ENCODE measurements around the gene ASIC2. TPM values are rescaled to one million over a fixed set of nuclear protein-coding genes. Genes with fewer than 3 reads are reported as not detected.

Gene ASIC2
- 9.3 TPM for polyA plus RNA-seq
- long read RNA-seq, donor 1, partial matches to known transcripts: 0 of 1 reads
- long read RNA-seq, donor 1, other reads (novel, unspliced or antisense): 0 of 1 reads
- long read RNA-seq, donor 2: 0 reads
- long read RNA-seq, donor 3: 0 reads
- long read RNA-seq, donor 4: 0 reads
- long read RNA-seq, donor 5, partial matches to known transcripts: 0 of 1 reads
- long read RNA-seq, donor 5, other reads (novel, unspliced or antisense): 0 of 1 reads
- long read RNA-seq, donor 6, partial matches to known transcripts: 0 of 2 reads
- long read RNA-seq, donor 6, other reads (novel, unspliced or antisense): 0 of 2 reads
- long read RNA-seq, donor 7: 0 reads
- long read RNA-seq, donor 8: 0 reads
- long read RNA-seq, donor 9, partial matches to known transcripts: 6 of 8 reads
- long read RNA-seq, donor 9, other reads (novel, unspliced or antisense): 0 of 8 reads
- long read RNA-seq, donor 10, partial matches to known transcripts: 0 of 1 reads
- long read RNA-seq, donor 10, other reads (novel, unspliced or antisense): 0 of 1 reads
- long read RNA-seq, donor 11, partial matches to known transcripts: 0 of 2 reads
- long read RNA-seq, donor 11, other reads (novel, unspliced or antisense): 0 of 2 reads

DNA sequence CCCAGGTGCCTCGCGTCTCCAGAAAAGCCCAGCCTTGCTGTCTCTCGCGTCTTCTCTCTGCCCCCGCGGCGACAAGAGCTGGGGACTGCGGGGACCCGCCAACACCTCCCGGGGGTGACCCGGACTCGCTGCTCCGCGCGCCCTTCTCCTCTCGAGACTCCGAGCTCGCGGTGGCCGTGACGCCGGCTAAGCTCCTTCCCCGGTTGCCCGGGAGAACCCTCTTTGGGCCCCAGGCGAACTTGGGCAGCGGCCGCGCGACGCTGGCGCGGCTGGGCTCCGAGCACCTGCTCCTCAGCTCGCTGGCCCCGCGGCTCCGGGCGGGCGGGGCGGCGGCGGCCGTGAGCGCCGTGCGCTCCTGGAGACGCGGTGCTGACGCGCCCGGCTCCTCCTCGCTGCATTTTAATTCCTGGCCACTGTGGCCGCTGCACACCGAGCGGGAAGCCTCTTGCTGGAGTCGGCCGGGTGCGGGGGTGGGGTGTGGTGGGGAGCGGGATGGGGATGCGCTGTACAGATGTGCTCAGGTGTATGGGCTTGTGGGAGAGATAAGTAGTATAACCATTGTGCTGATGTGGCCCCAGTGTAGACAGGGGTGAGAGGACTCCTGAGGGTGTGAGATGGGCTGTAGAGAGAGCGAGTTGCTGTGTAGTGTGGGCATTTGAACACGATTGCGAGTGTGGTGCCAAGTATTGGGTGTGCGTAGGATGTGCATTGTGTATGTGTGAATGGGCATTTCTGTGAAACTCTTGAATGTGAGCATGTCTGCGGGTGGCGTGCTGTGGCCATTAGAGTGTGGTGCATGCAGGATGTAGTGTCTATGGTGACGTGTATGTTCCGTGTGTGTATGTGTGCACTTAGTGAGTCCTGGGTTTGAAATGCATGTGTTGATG lies at the start of gene ASIC2:
ASIC2 (minus strand) TSS at position 315 of the 887 bp plus-strand sequence.
- H3K4me1 ChIP-seq (ENCODE audit: control insufficient read depth, insufficient read depth, low read length): peaks cover 15% of the 10 kb centered on the region
- peak; percentile 77 to 87 for DNase-seq
- peak within 1 kb of the TSS; percentile 87 for H3K27ac ChIP-seq (ENCODE audit: low read length)
- H3K4me3 ChIP-seq (ENCODE audit: low read length): peak within 1 kb of the TSS; percentile 75
- no peaks in the 10 kb centered on the region for H3K36me3 ChIP-seq (ENCODE audit: control insufficient read depth, insufficient read depth, low read length)
- WGBS (ENCODE audit: insufficient coverage, low lambda C conversion rate): no CpG with 5 or more reads among the region's 68 CpGs
- no peaks in the 10 kb centered on the region for H3K9me3 ChIP-seq (ENCODE audit: control insufficient read depth, low read depth, low read length)
- H3K27me3 ChIP-seq (ENCODE audit: control insufficient read depth, insufficient read depth, low read length): peaks cover 20% of the 10 kb centered on the region

DNA sequence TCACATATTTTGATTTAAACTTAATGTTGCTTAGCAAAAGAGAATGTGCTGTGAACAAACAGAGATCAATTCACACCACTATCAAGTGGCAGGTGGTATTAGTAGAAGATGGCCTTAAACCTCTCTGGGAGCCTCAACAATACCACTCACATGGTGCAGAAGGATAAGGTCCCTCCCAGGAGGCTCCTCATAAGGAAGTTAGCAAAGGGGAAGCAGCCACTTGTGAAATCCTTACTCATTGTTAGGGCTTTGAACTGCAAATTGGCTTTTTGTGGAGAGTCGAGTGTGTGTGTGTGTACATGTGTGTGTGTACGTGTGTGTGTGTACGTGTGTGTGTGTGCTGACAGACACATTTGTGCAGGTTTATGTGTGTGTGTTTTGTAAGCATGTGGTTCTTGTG lies 48.9 kb upstream of the ASIC2 start:
- Histone ChIP-seq H3K4me1 (ENCODE audit: control insufficient read depth, insufficient read depth, low read length) (no peaks in the 10 kb centered on the region), H3K36me3 (ENCODE audit: control insufficient read depth, insufficient read depth, low read length) (no peaks in the 10 kb centered on the region), H3K27ac (ENCODE audit: low read length) (no peak overlapping the region), H3K4me3 (ENCODE audit: low read length) (no peak overlapping the region), H3K27me3 (ENCODE audit: control insufficient read depth, insufficient read depth, low read length) (peaks cover 7% of the 10 kb centered on the region), H3K9me3 (ENCODE audit: control insufficient read depth, low read depth, low read length) (no peaks in the 10 kb centered on the region)
- DNase-seq: peak; percentile 43 to 67
- WGBS (ENCODE audit: insufficient coverage, low lambda C conversion rate): no CpG with 5 or more reads among the region's 3 CpGs

DNA sequence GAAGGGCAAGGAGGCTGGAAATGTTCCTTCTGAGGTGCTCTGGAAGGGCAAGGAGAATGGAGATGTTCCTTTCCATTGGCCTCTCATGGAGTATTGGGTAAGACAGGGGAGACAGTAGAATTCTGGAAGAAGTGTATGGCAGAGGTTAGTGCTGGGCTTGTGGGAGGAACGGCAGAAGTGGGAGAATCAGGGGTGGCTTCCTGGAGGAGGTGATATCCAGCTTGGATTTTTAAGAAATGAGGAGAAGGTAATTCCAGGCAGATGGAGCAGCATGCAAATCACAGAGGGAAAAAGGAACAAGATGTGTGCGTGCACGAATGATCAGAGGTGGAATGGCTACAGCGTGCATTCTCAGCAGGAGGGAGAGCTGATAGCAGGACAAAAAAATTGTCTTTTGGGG lies 45.1 kb upstream of the ASIC2 start:
- Histone ChIP-seq H3K4me1 (ENCODE audit: control insufficient read depth, insufficient read depth, low read length) (no peaks in the 10 kb centered on the region), H3K27ac (ENCODE audit: low read length) (no peak overlapping the region), H3K27me3 (ENCODE audit: control insufficient read depth, insufficient read depth, low read length) (peaks cover 14% of the 10 kb centered on the region), H3K9me3 (ENCODE audit: control insufficient read depth, low read depth, low read length) (no peaks in the 10 kb centered on the region), H3K36me3 (ENCODE audit: control insufficient read depth, insufficient read depth, low read length) (no peaks in the 10 kb centered on the region), H3K4me3 (ENCODE audit: low read length) (no peak overlapping the region)
- DNase-seq: no peak
- no CpG with 5 or more reads among the region's 4 CpGs for WGBS (ENCODE audit: insufficient coverage, low lambda C conversion rate)

DNA sequence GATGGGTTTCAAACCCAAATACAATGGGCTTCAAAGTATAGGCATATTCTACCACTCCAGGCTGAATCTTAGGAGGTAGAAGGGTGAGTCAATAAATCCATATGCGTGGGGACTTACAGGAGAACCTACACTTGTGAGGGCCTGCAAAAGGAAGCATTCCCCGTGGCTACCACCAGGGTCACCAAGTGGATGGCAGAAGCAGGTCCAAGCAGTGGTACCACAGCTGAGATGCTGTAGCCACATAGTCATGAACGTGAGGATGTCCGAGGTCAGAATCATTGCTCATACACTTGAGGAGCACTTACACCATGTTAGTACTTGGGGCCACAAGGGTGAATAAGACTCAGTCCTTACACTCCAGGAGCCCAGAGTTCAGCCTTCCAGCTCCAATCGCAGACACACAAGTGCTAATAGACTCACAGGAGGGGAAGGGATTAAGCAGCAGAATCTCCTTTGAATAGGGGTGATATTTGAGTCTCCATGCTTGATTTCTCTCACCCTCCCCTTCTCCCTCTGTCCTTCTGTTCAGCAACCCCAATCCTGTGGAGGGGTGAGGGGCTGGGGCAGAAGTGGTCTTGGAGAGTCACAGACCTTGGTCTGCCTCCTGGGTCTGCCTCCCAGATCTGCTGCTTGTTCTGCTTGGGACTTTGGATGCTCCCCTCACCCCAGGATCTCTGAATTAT lies 42.5 kb upstream of the ASIC2 start:
- no peaks in the 10 kb centered on the region for H3K36me3 ChIP-seq (ENCODE audit: control insufficient read depth, insufficient read depth, low read length)
- H3K4me1 ChIP-seq (ENCODE audit: control insufficient read depth, insufficient read depth, low read length): no peaks in the 10 kb centered on the region
- WGBS (ENCODE audit: insufficient coverage, low lambda C conversion rate): no CpG with 5 or more reads among the region's 5 CpGs
- peaks cover 14% of the 10 kb centered on the region for H3K27me3 ChIP-seq (ENCODE audit: control insufficient read depth, insufficient read depth, low read length)
- no peak for DNase-seq
- no peaks in the 10 kb centered on the region for H3K9me3 ChIP-seq (ENCODE audit: control insufficient read depth, low read depth, low read length)
- no peak overlapping the region for H3K27ac ChIP-seq (ENCODE audit: low read length)
- no peak overlapping the region for H3K4me3 ChIP-seq (ENCODE audit: low read length)

DNA sequence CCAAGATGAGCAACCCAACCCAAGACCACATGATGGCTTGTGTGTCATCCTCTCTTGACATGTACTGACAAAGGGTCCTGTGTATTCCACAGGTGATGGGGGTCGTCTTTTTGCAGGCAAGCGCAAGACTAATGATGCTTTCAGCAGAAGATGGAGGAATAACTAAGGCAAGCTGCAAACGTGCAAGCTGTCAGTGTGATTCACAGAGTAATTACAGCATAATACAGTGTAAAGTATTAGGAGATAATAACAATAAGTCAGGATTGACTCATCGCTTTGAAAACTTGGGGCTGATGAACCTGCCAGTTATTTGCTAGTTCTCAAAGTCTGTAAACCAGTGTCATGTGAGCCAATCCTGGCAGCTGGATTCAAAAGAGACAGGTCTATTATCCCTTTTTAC lies 41.6 kb upstream of the ASIC2 start:
- Histone ChIP-seq H3K27me3 (ENCODE audit: control insufficient read depth, insufficient read depth, low read length) (peaks cover 14% of the 10 kb centered on the region), H3K36me3 (ENCODE audit: control insufficient read depth, insufficient read depth, low read length) (no peaks in the 10 kb centered on the region), H3K4me1 (ENCODE audit: control insufficient read depth, insufficient read depth, low read length) (no peaks in the 10 kb centered on the region), H3K4me3 (ENCODE audit: low read length) (no peak overlapping the region), H3K27ac (ENCODE audit: low read length) (no peak overlapping the region), H3K9me3 (ENCODE audit: control insufficient read depth, low read depth, low read length) (no peaks in the 10 kb centered on the region)
- WGBS (ENCODE audit: insufficient coverage, low lambda C conversion rate): 50% methylated on average over 2 of the region's 4 CpGs
- peak in 1 of 2 donors; percentile 30 for DNase-seq

DNA sequence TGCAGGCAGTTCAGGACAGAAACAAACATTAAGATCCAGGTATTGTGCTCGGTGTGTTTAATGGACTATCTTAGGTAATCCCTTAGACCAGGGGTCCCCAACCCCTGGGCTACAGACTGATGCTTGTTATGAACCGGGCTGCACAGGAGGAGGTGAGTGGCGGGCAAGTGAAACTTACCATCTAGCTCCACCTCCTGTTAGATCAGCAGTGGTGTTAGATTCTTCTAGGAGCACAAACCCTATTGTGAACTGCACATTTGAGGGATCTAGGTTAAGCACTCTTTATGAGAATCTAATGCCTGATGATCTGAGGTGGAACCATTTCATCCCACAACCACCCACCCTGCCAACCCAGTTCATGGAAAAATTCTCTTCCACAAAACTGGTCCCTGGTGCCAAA lies 37.8 kb upstream of the ASIC2 start:
- DNase-seq: no peak
- Histone ChIP-seq H3K27me3 (ENCODE audit: control insufficient read depth, insufficient read depth, low read length) (no peaks in the 10 kb centered on the region), H3K4me3 (ENCODE audit: low read length) (no peak overlapping the region), H3K4me1 (ENCODE audit: control insufficient read depth, insufficient read depth, low read length) (no peaks in the 10 kb centered on the region), H3K36me3 (ENCODE audit: control insufficient read depth, insufficient read depth, low read length) (no peaks in the 10 kb centered on the region), H3K9me3 (ENCODE audit: control insufficient read depth, low read depth, low read length) (no peaks in the 10 kb centered on the region), H3K27ac (ENCODE audit: low read length) (no peak overlapping the region)
- no CpG with 5 or more reads among the region's 3 CpGs for WGBS (ENCODE audit: insufficient coverage, low lambda C conversion rate)

DNA sequence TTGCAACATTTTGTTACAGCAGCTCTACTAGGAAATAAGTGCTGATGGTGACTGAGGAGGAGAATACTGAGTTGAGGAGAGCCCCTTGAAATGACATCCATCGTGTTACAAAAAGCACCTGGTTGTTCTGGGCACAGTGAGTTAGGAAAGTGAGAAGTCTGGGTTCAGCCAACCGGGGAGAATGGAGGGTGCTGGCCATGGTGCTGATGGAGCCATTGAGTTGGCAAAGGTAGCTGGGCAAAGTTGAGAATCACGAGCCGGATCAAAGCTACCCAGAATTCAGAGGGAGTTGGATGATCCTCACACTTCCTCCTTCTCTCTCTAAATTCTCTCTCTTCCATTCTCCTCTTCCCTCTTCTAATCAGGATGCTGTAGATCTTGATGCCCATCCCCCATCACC lies 35.0 kb upstream of the ASIC2 start:
- H3K4me3 ChIP-seq (ENCODE audit: low read length): no peak overlapping the region
- H3K4me1 ChIP-seq (ENCODE audit: control insufficient read depth, insufficient read depth, low read length): no peaks in the 10 kb centered on the region
- DNase-seq: peak in 1 of 2 donors; percentile 18
- no peak overlapping the region for H3K27ac ChIP-seq (ENCODE audit: low read length)
- no peaks in the 10 kb centered on the region for H3K36me3 ChIP-seq (ENCODE audit: control insufficient read depth, insufficient read depth, low read length)
- peaks cover 5% of the 10 kb centered on the region for H3K27me3 ChIP-seq (ENCODE audit: control insufficient read depth, insufficient read depth, low read length)
- H3K9me3 ChIP-seq (ENCODE audit: control insufficient read depth, low read depth, low read length): no peaks in the 10 kb centered on the region
- 40% methylated on average over 1 of the region's 4 CpGs for WGBS (ENCODE audit: insufficient coverage, low lambda C conversion rate)

DNA sequence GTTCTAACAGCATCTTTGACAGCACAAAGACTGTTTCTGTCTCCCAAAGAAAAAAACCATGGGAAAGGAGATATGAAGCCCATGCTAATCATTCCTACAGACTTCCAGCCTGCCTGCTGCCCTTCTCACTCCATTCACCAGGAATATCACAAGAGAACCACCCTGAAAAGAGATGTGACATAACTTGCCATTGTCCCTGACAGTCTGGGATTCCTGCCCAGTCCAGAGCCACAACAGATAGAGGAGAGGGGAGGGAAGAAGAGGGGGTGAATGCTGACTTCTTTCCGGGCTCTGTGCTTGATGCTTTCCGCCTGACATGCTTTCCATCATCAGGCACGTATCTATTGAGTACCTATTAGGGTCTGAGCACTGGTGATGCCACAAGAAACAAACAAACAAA lies 31.6 kb upstream of the ASIC2 start:
- peaks cover 5% of the 10 kb centered on the region for H3K27me3 ChIP-seq (ENCODE audit: control insufficient read depth, insufficient read depth, low read length)
- no peaks in the 10 kb centered on the region for H3K9me3 ChIP-seq (ENCODE audit: control insufficient read depth, low read depth, low read length)
- WGBS (ENCODE audit: insufficient coverage, low lambda C conversion rate): 40% methylated on average over 1 of the region's 3 CpGs
- H3K36me3 ChIP-seq (ENCODE audit: control insufficient read depth, insufficient read depth, low read length): no peaks in the 10 kb centered on the region
- DNase-seq: no peak
- H3K4me1 ChIP-seq (ENCODE audit: control insufficient read depth, insufficient read depth, low read length): no peaks in the 10 kb centered on the region
- H3K27ac ChIP-seq (ENCODE audit: low read length): no peak overlapping the region
- H3K4me3 ChIP-seq (ENCODE audit: low read length): no peak overlapping the region

DNA sequence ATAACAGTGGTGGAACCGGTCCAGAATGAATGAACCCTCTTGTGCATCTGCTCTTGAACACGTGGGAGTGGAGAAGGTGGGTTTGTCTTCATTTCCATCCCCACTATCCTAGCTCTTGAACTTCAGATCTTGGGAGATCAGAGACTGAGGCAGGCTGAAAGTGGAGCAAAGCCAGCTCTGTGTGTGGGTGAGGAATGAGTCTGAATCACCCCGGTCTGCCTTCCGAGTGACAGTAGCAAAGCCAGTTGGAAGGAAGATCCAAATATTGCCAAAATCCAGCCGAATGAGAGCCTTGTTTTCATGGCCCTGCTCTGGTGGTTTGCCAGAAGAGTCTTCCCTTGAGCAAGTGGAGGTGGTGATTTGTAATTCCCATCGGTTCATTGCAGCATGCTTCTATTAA lies 29.0 kb upstream of the ASIC2 start:
- Histone ChIP-seq H3K4me3 (ENCODE audit: low read length) (no peak overlapping the region), H3K27ac (ENCODE audit: low read length) (no peak overlapping the region), H3K27me3 (ENCODE audit: control insufficient read depth, insufficient read depth, low read length) (peaks cover 5% of the 10 kb centered on the region), H3K36me3 (ENCODE audit: control insufficient read depth, insufficient read depth, low read length) (no peaks in the 10 kb centered on the region), H3K9me3 (ENCODE audit: control insufficient read depth, low read depth, low read length) (no peaks in the 10 kb centered on the region), H3K4me1 (ENCODE audit: control insufficient read depth, insufficient read depth, low read length) (peaks cover 2% of the 10 kb centered on the region)
- no CpG with 5 or more reads among the region's 6 CpGs for WGBS (ENCODE audit: insufficient coverage, low lambda C conversion rate)
- DNase-seq: no peak

DNA sequence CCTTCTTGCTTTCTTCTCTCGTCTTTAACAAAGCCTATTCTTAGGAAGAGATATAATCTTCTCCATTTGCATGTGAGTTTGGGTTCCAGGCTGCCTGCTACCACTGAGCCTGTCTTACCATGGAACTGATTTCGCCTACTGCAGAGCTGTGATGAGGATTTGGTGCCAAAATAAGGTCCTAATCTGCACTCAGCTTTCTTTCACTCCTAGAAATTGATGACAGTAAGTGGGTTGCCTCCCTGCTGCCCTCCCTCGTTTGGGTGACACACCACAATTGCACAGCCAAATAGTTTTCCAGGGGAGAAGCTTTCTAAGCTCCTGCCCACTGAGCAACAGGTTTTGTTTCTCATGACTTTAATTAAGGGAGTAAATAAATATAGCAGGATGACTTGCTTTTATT lies 25.1 kb upstream of the ASIC2 start:
- peaks cover 9% of the 10 kb centered on the region for H3K4me1 ChIP-seq (ENCODE audit: control insufficient read depth, insufficient read depth, low read length)
- no peaks in the 10 kb centered on the region for H3K27me3 ChIP-seq (ENCODE audit: control insufficient read depth, insufficient read depth, low read length)

More for the DNA sequence above, 25.1 kb upstream of the ASIC2 start:
- Histone ChIP-seq H3K9me3 (ENCODE audit: control insufficient read depth, low read depth, low read length) (no peaks in the 10 kb centered on the region), H3K36me3 (ENCODE audit: control insufficient read depth, insufficient read depth, low read length) (no peaks in the 10 kb centered on the region), H3K4me3 (ENCODE audit: low read length) (no peak overlapping the region), H3K27ac (ENCODE audit: low read length) (no peak overlapping the region)
- no CpG with 5 or more reads among the region's 3 CpGs for WGBS (ENCODE audit: insufficient coverage, low lambda C conversion rate)
- no peak for DNase-seq
